Amniotic epithelial cell (primary cell): ENCODE results near the gene BTBD9.
A peak's percentile ranks its signal among the peaks of the same experiment; 100 is the strongest.

Source experiments
- DNase-seq: peaks from one replicate; pipeline ENCODE4 v3.0.0-alpha.2; 2010; ENCODE audit warnings: low read depth

The BTBD9 gene

DNA sequence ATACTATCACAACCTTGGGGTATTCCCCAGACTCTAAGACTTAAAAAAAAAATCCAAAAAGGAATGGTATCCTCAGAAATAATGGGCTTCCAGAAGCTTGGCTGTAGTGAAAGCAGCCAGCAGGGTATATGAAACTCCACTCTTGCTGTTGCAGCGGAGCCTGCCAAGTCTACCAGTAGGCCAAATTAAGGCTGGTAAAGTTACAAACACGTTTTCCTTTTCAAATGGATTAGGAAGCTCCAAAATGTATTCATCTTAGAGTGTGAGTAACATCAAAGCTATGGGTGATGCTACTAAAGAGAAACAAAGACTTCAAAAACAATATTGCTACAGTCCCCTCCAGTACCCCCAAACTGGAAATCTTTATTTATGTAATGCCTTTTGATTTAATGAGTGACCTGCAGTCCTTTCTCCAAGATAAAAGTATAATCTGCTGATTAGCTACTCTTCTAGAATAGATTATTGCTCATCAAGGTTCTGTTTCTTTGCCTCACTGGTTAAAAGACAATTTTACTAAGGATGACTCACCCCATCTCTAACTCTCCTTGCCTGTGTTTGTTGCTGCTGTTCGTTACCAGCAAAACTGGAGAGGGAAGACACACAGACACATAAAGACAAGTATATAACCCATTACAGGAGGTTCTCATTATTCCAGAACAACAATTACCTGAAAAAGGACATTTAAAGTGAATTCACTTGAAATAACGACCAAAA, 84.9 kb downstream of the BTBD9 start:
- peak; percentile 47 for DNase-seq

DNA sequence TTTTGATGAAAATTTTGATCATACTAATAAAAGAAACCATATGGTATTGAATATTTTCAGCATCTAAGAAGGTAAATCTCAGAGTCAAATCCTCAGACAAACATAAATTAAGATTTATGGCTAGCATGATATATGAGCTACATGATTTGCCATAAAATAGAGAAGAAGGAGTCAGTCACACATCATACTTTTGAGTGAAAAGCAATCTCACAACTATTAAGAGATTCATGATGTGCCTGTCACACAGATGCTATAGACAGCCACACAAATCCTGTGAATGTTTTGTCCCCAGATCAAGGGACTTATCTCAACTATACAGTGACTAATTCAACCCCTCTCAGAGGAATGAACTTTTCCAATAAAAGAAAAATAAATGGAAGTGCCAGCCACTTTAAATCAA, 85.7 kb downstream of the BTBD9 start:
- DNase-seq: no peak

DNA sequence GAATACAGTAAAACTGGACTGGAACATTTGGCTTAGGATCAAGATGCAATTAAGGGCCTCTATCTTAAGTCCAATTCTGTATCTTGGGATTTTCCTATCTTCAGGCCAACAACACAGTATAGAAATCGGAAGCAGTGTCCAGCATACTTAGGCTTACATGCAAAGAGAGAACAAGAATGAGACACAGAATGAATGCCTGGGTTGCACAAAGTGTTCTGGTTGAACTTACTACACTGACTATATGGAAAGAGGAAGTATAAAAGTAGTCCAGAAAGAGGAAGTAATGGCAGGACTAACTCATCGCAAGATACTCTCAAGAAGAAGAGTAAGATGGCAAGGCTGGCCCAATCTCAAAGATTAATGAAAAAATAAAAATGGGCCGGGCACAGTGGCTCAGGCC, 87.6 kb downstream of the BTBD9 start:
- no peak for DNase-seq

DNA sequence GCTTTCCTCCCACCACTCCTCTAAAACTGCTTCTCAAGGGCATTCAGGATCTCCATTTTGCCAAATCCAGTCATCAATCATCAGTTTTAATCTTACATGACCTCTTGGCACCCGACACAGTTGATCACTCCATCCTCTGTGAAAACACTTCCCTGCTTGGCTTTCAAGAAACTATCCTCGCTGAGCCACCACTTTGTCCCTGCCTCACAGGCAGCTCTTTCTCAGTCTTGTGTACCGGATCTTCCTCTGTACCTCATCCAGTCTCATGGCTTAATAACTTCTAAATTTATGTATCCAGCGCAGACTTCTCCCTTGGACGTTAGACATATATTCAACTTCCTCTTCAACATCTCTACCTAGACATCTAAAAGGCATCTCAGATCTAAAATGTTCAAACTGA, 89.9 kb downstream of the BTBD9 start:
- DNase-seq: no peak

DNA sequence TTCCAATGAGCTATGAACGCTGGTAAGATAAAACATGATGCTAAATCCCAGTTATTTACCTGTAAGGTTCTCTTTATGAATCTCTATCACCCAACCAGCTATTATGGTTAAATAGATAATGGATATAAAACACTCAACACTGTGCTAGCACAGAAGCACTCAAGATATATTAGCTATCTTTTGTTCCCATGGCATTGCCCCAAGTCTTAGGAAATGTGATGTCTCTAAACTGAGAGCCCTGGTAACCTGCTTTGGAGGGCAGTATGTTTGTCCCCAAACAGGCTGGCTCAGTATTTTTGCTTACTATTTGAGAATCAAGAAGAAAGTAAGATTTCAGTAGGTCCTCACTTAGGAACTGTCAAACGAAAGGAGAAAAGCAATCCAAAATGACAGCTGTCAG, 90.5 kb downstream of the BTBD9 start:
- no peak for DNase-seq

DNA sequence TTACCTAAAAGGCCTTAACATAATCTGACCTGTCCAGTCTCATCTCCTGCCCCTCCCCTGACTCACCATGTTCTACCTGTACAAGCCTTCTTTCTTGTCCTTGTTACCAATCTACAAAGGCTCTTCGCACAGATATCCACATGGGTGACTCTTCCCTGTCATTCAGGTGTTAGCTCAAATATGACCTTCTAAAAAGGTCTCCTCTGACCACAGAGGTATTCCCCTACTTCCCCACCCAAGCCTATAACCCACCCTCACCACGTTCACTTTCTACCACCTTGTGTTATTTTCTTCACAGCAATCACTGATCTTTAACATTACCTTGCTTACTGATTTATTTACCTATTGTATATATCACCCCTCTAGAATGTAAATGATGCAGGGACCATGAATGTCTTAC, 96.7 kb downstream of the BTBD9 start:
- no peak for DNase-seq

DNA sequence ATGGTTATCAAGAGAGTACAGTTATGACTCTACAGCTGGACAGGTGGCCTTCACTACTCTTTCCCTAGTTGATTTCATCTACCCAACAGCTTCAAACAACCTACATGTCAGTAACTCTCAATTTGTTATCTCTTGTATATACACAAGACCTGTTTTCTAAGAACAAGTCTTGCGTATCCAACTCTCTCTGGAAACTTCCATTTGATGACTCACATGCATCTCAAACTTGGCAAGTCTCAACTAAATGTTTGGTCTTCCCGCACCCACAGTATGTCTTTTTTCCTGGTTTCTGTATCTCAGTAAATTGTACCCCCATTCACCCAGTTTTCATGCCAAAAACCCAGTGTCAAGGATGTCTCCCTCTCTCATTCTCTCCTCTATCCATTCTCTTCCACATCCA, 97.7 kb downstream of the BTBD9 start:
- DNase-seq: peak; percentile 89

DNA sequence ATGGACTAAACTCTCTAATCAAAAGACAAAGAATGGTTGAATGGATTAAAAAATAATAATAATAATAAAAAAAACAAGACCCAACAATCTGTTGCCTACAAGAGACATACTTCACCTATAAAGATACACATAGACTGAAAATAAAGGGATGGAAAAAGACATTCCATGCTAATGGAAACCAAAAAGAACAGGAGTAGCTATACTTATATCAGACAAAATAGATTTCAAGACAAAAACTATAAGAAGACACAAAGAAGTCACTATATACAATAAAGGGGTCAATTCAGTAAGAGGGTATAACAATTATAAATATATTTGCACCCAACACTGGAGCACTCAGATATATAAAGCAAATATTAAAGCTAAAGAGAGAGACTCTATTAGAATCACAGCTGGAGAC, 106.7 kb downstream of the BTBD9 start:
- no peak for DNase-seq

DNA sequence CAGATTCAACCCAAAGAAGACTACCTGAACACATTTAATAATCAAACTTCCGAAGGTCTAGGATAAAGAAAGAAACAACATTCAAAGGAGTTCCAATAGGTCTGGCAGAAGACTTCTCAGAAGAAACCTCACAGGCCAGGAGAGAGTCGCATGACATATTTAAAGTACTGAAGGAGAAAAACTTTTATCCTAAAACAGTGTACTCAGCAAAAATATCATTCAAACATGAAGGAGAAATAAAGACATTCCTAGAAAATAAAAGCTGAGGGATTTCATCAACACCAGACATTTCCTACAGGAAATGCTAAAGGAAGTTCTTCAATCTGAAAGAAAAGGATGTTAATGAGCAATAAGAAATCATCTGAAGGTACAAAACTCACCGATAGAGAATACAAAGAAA, 108.6 kb downstream of the BTBD9 start:
- DNase-seq: no peak

DNA sequence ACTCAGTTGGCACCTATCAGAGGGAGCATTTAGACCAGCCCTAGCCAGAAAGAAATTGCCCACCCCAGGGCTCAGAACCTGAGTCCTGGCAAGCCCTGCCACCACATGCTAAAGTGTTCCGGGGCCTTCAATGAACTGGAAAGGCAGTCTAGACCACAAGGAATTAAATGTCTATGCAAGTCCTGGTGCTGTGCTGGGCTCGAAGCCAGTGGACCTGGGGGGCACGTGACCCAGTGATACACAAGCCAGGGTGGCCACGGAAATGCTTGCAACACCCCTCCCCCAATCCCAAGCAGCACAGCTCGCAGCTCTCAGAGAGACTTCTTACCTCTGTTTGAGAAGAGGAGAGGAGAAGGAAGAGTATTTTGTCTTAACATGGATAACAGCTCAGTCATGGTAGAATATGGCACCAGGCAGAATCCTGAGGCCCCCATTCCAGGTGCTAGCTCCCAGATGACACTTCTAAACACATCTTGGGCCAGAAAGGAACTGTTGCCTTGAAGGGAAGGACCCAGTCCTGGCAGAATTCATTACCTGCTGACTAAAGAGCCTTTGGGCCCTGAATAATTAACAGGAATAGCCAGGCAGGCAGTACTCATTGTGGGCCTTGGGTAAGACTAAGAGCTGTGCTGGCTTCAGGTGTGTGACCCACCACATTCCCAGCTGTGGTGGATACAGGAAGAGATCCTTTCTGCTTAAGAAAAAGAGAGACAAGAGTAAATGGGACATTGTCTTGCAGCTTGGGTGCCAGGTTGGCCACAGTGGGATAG, 111.3 kb downstream of the BTBD9 start:
- DNase-seq: peak; percentile 46

DNA sequence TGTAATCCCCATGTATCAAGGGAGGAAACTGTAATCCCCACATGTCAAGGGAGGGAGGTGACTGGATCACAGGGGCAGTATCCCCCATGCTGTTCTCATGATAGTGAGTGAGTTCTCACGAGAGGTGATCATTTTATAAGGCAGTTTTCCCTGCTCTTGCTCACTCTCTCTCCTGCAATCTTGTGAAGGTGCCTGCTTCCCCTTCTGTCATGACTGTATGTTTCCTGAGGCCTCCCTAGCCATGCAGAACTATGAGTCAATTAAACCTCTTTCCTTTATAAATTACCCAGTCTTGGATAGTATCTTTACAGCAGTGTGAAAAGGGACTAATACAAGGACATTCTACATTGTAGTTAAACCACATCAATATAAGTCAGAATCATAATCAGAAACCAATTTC, 112.4 kb downstream of the BTBD9 start:
- DNase-seq: no peak

DNA sequence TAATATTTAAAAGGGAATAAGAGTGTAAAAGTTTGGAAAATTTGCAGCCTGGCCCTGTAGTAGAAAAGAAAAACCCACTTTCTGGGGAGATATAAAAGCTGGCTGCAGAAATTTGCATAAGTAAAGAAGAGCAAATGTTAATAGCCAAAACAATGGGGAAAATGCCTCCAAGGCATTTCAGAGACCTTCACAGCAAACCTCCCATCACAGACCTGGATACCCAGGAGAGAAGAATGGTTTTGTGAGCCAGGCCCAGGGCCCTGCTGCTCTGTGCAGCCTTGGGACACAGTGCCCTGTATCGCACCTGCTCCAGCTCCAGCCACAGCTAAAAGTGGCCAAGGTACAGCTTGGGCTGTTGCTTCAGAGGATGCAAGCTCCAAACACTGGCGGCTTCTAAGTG, 113.8 kb downstream of the BTBD9 start:
- DNase-seq: no peak

DNA sequence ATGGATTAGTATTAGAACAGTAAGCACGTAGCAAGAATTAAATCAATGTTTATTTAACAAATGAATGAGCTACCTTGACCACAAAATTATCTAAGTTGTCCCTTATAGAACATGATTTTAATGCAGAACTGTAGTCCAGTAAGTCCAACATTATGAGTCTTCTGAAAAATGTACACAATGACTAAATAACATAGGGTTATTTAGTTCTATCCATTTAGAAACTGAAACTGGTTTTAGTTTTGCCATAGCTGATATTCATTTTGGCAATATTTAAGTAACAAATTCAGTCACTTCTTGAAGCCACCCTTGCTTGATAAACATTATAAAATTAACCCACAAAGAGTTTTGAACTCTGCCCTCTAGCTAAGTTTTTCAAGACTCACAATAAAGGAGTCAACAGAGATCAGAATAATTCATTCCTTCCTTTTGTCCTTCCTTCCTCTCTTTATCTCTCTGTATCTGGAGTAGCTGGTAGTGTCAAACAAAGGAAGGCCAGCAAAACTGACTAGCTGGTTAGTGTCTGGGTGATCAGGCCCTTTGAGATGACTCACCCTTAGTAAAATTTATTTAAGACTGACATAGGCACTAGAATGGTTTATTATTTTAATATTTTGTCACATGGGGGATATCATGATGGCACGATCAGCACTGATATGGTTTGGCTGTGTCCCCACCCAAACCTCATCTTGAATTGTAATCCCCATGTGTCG, 115.1 kb downstream of the BTBD9 start:
- no peak for DNase-seq

DNA sequence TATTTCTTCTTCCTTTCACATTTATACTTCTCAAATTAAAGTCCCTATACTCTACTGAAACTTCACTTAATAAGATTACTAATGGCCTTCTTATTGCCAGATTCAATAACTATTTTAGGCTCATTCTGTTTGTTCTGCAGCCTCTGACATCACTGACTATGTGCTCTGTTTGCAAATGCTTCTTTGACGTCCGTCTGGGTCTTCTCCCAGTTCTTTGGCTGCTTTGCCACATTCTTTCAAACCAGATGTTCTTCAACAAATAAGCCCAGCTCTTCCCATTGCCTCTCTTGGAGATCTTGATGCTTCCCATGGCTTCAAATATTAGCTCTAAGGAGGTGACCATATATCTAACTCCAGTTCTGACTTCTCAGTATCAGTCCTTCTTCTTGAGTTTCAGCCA, 117.4 kb downstream of the BTBD9 start:
- peak; percentile 63 for DNase-seq

DNA sequence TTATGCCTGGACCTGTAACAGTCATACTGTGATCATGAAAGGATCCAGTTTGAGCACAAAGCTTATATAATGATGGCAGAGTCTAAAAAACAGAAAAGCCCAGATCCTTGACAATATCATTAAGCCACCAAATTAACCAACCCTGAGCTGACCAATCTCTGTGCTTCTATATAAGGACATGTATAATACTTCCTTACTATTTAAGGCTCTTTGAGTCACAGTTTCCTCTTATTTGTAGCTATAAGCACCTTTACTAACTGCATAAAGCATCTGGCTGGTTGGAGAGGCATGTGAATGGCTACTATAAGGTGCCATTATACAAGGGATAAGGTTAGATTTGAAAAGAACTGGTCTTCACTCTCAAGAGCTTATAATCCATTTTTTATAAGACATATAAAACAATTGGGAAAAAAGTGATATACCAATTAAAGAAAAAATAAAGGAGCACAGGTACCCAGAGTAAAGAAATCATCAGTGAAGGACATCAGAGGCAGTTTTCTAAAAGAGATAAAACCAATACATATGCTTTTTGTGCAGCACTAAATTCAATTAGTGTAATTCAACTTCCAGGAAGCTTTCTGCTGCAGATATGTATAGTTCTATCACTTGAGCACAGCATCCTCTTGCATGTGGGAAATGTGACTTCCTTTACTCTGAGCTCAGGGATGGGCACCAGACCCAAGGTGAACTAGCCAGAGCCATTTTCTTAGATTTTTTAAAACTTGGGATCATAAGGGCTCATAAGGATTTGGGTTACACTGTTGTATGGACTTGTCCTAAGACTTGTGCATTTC, 121.0 kb downstream of the BTBD9 start:
- DNase-seq: no peak

DNA sequence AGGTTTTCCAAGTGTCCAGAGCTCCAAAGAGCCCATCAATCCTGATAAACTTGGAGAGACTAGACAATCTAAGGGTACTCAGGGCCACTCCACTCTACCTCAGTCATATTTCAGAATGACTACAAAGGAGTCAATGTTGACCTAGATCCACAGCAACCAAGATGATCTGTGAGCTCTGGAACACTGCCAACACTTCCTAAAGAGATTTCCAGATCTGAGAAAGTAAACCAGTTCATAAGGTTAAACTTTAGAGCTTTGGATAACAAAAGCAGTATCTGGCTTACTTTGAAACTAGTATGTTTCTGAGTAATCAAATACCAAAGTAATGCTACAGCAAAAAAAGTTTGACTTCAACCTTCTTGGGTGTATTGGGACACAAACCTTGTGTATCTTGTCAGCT, 122.7 kb downstream of the BTBD9 start:
- DNase-seq: peak; percentile 69

DNA sequence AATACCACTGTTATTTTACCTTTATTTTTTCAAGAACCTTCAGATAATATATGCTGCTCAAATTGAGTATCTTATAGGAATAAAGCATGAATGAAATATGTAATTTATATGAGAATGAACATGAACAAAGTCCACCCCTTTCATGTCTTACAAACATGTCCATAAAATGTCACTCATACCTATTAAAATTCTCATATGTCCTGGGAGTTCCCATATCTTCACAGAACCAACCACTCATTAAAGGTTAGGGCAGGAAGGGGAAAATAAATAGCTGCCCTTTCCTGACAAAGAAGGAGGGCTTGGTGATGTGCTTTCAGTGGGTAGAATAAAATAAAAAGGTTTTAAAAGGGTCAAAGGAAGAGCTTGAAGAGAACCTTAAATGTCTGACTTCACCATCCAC, 125.3 kb downstream of the BTBD9 start:
- DNase-seq: no peak

DNA sequence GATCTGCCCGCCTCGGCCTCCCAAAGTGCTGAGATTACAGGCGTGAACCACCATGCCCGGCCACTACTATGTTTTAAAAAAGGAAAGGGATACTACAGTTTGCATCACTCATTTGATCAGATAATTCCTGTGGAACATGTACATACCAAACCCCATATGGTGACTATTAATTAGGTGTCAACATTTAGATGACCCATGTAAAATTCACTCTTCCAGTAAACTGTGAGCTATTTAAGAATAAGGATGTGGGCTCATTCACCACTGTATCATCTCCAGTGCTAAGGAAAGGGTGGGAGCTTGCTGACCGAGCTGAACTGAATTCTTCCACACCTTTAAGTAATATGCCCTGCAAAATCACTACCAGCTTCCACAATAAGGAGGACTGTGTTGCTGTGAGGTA, 127.5 kb downstream of the BTBD9 start:
- no peak for DNase-seq

DNA sequence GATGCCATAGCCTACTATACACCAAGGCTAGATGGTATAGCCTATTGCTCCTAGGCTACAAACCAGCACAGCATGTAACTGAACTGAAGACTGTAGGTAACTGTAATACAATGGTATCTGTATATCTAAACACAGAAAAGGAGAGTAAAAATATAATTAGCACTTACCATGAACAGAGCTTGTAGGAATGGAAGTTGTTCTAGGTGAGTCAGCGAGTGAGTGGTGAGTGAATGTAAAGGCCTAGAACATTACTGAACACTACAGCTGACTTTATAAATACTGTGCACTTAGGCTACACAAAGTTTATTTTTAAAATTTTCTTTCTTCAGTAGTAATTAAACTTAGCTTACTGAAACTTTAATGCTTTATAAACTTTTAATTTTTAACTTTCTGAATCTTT, 129.5 kb downstream of the BTBD9 start:
- DNase-seq: peak; percentile 33

DNA sequence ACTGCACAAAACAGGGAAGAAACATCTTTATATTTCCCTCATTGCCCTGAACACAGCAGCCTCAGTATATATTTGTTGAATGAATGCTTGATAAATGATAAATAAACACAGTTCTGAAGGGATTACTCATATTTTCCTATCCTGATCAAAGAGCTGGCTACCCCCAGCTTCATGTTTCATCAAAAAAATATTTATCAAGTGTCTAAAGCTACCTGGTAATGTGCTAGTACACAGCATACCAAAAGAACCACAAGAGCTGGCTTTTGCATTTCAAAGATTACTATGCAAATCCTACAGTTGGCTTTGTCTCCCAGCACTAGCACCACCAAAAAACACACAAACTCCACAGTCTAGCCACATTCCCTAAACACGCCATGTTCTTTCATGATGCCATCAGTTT, 130.0 kb downstream of the BTBD9 start:
- peak; percentile 79 for DNase-seq

DNA sequence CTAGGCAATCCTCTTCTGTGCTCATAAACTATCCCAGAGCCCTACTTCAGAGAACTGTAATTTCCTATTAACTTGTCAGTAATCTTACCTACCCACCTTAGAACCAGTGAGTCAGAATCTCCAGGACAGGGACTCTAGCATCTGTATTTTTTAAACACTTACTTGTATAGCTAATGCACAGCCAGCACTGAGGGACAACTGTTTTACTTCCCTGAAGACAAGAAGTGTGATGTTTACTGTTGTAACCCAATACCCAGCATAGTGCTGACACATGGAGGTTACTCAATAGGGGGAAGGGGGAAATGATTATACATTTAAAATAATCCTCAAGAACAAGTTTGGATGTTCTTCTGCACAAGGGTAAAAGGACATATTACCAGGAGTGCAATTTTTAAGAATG, 130.8 kb downstream of the BTBD9 start:
- peak; percentile 47 for DNase-seq

DNA sequence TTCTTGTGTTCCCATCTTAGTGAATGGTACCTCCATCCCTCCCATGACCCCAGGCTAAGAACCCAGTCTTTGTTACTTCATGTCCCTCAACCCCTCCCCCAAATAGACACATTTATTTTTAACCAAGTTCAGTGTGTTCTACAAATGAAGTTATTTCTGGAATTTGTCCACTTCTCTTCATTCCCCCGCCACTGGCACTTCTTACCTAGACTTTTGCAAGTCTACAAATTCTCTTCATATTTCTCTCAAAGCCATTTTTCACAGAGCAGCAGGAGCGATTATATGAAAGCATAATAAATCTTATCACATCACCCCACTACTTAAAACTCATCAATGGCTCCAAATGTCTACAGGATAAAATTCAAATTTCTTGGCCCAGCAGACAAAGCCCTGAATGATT, 131.4 kb downstream of the BTBD9 start:
- no peak for DNase-seq
